ENCODE data around the gene TESPA1. TPM values are rescaled to one million over a fixed set of nuclear protein-coding genes. Genes with fewer than 3 reads are reported as not detected.

Gene TESPA1
- total RNA-seq, 2 experiments from 2014 or later = 113 to 136 TPM

GRCh38 chr12:54935235-54935951 lies 49.2 kb downstream of the TESPA1 start:
- H3K27ac Mint-ChIP-seq = peak overlapping the region; percentile 96
- H3K27me3 Mint-ChIP-seq = no peaks in the 10 kb centered on the region
- peaks cover 84% of the 10 kb centered on the region for H3K36me3 Mint-ChIP-seq (ENCODE audit: low read depth)
- H3K4me1 Mint-ChIP-seq = peaks cover 48% of the 10 kb centered on the region
- ChIA-PET POLR2A (interaction anchor here (0.8 kb wide), 1 partner anchor 186 kb away, joined by 3 read pairs; no protein-coding TSS in a partner anchor), CTCF (interaction anchor here (0.7 to 2.5 kb wide), 5 partner anchors 8 to 58 kb away, joined by 3 to 5 read pairs (median 4); no protein-coding TSS in a partner anchor)
- peak; percentile 60 for DNase-seq
- peaks cover 30% of the 10 kb centered on the region for H3K9me3 Mint-ChIP-seq
- peak overlapping the region; percentile 47 for H3K4me3 Mint-ChIP-seq

GRCh38 chr12:54934419-54934818 lies 50.1 kb downstream of the TESPA1 start:
- Mint-ChIP-seq H3K27ac (peak overlapping the region; percentile 75), H3K4me3 (no peak overlapping the region), H3K27me3 (no peaks in the 10 kb centered on the region), H3K4me1 (peaks cover 48% of the 10 kb centered on the region), H3K9me3 (peaks cover 39% of the 10 kb centered on the region), H3K36me3 (ENCODE audit: low read depth) (peaks cover 88% of the 10 kb centered on the region)
- ChIA-PET POLR2A (interaction anchor here (0.8 kb wide), 1 partner anchor 185 kb away, joined by 3 read pairs; no protein-coding TSS in a partner anchor), CTCF (interaction anchor here (1.2 to 2.5 kb wide), 4 partner anchors 7 to 59 kb away, joined by 3 to 5 read pairs (median 3); no protein-coding TSS in a partner anchor)
- DNase-seq = no peak

- H3K27me3 Mint-ChIP-seq = no peaks in the 10 kb centered on the region
- H3K4me3 Mint-ChIP-seq = no peak overlapping the region
- peaks cover 43% of the 10 kb centered on the region for H3K9me3 Mint-ChIP-seq
- DNase-seq = peak; percentile 12
- ChIA-PET POLR2A (no interaction called here), CTCF (interaction anchor here (1.3 to 2.5 kb wide), 2 partner anchors 26 to 42 kb away, joined by 3 to 5 read pairs; no protein-coding TSS in a partner anchor)
- H3K36me3 Mint-ChIP-seq (ENCODE audit: low read depth) = peaks cover 89% of the 10 kb centered on the region
- peak overlapping the region; percentile 20 for H3K27ac Mint-ChIP-seq
- peaks cover 48% of the 10 kb centered on the region for H3K4me1 Mint-ChIP-seq
Observed at GRCh38 chr12:54933376-54933775, 51.2 kb downstream of the TESPA1 start.

GRCh38 chr12:54932691-54933090 lies 51.9 kb downstream of the TESPA1 start:
- peaks cover 83% of the 10 kb centered on the region for H3K36me3 Mint-ChIP-seq (ENCODE audit: low read depth)
- H3K27me3 Mint-ChIP-seq = no peaks in the 10 kb centered on the region
- DNase-seq = no peak
- no peak overlapping the region for H3K4me3 Mint-ChIP-seq
- H3K9me3 Mint-ChIP-seq = peaks cover 43% of the 10 kb centered on the region
- ChIA-PET POLR2A (no interaction called here), CTCF (interaction anchor here (0.6 kb wide), 1 partner anchor 40 kb away, joined by 3 read pairs; no protein-coding TSS in a partner anchor)
- peaks cover 48% of the 10 kb centered on the region for H3K4me1 Mint-ChIP-seq
- no peak overlapping the region for H3K27ac Mint-ChIP-seq

GRCh38 chr12:54932038-54932437 lies 52.5 kb downstream of the TESPA1 start:
- Mint-ChIP-seq H3K27me3 (no peaks in the 10 kb centered on the region), H3K4me3 (no peak overlapping the region), H3K4me1 (peaks cover 48% of the 10 kb centered on the region), H3K36me3 (ENCODE audit: low read depth) (peaks cover 82% of the 10 kb centered on the region), H3K9me3 (peaks cover 45% of the 10 kb centered on the region), H3K27ac (peak overlapping the region; percentile 46)
- CTCF ChIA-PET = no interaction called here
- DNase-seq = no peak
- POLR2A ChIA-PET = no interaction called here

GRCh38 chr12:54929998-54930397 lies 54.6 kb downstream of the TESPA1 start:
- H3K9me3 Mint-ChIP-seq = peaks cover 34% of the 10 kb centered on the region
- peaks cover 65% of the 10 kb centered on the region for H3K36me3 Mint-ChIP-seq (ENCODE audit: low read depth)
- H3K4me1 Mint-ChIP-seq = peaks cover 28% of the 10 kb centered on the region
- CTCF ChIA-PET = no interaction called here
- no peaks in the 10 kb centered on the region for H3K27me3 Mint-ChIP-seq
- DNase-seq = no peak
- no peak overlapping the region for H3K27ac Mint-ChIP-seq
- POLR2A ChIA-PET = no interaction called here
- no peak overlapping the region for H3K4me3 Mint-ChIP-seq

- peaks cover 34% of the 10 kb centered on the region for H3K36me3 Mint-ChIP-seq (ENCODE audit: low read depth)
- CTCF ChIA-PET = interaction anchor here (1.3 kb wide), 1 partner anchor 25 kb away, joined by 3 read pairs; no protein-coding TSS in a partner anchor
- no peaks in the 10 kb centered on the region for H3K4me1 Mint-ChIP-seq
- H3K27me3 Mint-ChIP-seq = no peaks in the 10 kb centered on the region
- H3K27ac Mint-ChIP-seq = no peak overlapping the region
- DNase-seq = no peak
- POLR2A ChIA-PET = no interaction called here
- H3K9me3 Mint-ChIP-seq = peaks cover 23% of the 10 kb centered on the region
- H3K4me3 Mint-ChIP-seq = no peak overlapping the region
Observed at GRCh38 chr12:54926246-54926645, 58.3 kb downstream of the TESPA1 start.

GRCh38 chr12:54924972-54925707 lies 59.4 kb downstream of the TESPA1 start:
- H3K27me3 Mint-ChIP-seq = no peaks in the 10 kb centered on the region
- no peaks in the 10 kb centered on the region for H3K4me1 Mint-ChIP-seq
- H3K4me3 Mint-ChIP-seq = no peak overlapping the region
- ChIA-PET CTCF (interaction anchor here (0.6 kb wide), 1 partner anchor 165 kb away, joined by 3 read pairs; no protein-coding TSS in a partner anchor), POLR2A (no interaction called here)
- H3K27ac Mint-ChIP-seq = no peak overlapping the region
- H3K9me3 Mint-ChIP-seq = peaks cover 13% of the 10 kb centered on the region
- no peak for DNase-seq
- peaks cover 23% of the 10 kb centered on the region for H3K36me3 Mint-ChIP-seq (ENCODE audit: low read depth)

GRCh38 chr12:54917001-54917488 lies 67.5 kb downstream of the TESPA1 start:
- ChIA-PET POLR2A (no interaction called here), CTCF (no interaction called here)
- Mint-ChIP-seq H3K27me3 (no peaks in the 10 kb centered on the region), H3K27ac (no peak overlapping the region), H3K4me1 (no peaks in the 10 kb centered on the region), H3K9me3 (peaks cover 3% of the 10 kb centered on the region), H3K36me3 (ENCODE audit: low read depth) (peaks cover 11% of the 10 kb centered on the region), H3K4me3 (no peak overlapping the region)
- DNase-seq = no peak

Other genes with a start within 250 kb of the TESPA1 start
- not detected for gene MUCL1, start 130.2 kb downstream of the TESPA1 start, total RNA-seq
- gene NEUROD4, start 35.2 kb upstream of the TESPA1 start, total RNA-seq = not detected
- gene OR9K2, start 141.6 kb upstream of the TESPA1 start, total RNA-seq = not detected
- gene OR10A7, start 236.3 kb upstream of the TESPA1 start, total RNA-seq = not detected